Activated CD4-positive, alpha-beta T cell treated with anti-CD3 and anti-CD28 coated beads, Interleukin-2, amount 50 U/mL, for 24 hours (primary cell): Measurements from ENCODE around the gene SECTM1.

ENCODE experiments used
- DNase-seq, 2 donors: peaks; one replicate each; pipeline ENCODE4 v3.0.0-alpha.2; 2020; ENCODE audit warnings: low read depth in 1 of 2, low spot score in 1 of 2

The SECTM1 gene

GRCh38 chr17:82316651-82317393 lies 16.7 kb downstream of the SECTM1 start:
- no peak for DNase-seq

- no peak for DNase-seq
These were observed 17.7 kb downstream of the SECTM1 start for GRCh38 chr17:82315703-82316358.

GRCh38 chr17:82314727-82315605 lies 18.6 kb downstream of the SECTM1 start:
- no peak for DNase-seq

GRCh38 chr17:82314012-82314726 lies 19.4 kb downstream of the SECTM1 start:
- DNase-seq, result no peak

GRCh38 chr17:82313195-82314011 lies 20.2 kb downstream of the SECTM1 start:
- DNase-seq, result no peak

- DNase-seq, result no peak
These were observed 21.6 kb downstream of the SECTM1 start for GRCh38 chr17:82311971-82312370.

GRCh38 chr17:82310877-82311276 lies 22.7 kb downstream of the SECTM1 start:
- no peak for DNase-seq

GRCh38 chr17:82309656-82310570 lies 23.7 kb downstream of the SECTM1 start:
- no peak for DNase-seq

- no peak for DNase-seq
These were observed 27.8 kb downstream of the SECTM1 start for GRCh38 chr17:82305727-82306300.

- no peak for DNase-seq
These were observed 28.5 kb downstream of the SECTM1 start for GRCh38 chr17:82304826-82305726.

GRCh38 chr17:82303944-82304808 lies 29.4 kb downstream of the SECTM1 start:
- no peak for DNase-seq

GRCh38 chr17:82302991-82303943 lies 30.3 kb downstream of the SECTM1 start:
- DNase-seq, result no peak

GRCh38 chr17:82302568-82302963 lies 31.0 kb downstream of the SECTM1 start:
- DNase-seq, result no peak

- no peak for DNase-seq
These were observed 31.5 kb downstream of the SECTM1 start for GRCh38 chr17:82301916-82302567.

GRCh38 chr17:82301300-82301915 lies 32.2 kb downstream of the SECTM1 start:
- DNase-seq, result no peak
